Lower leg skin (tissue), 3 donors: Measurements from ENCODE around the gene YES1.

Source experiments
- CTCF ChIP-seq, 3 donors: fragments of 450-650 bp; IDR thresholded peaks; one replicate each; pipeline ENCODE4 v1.5.1; 2016; ENCODE audit warnings: antibody characterized with exemption in 3 of 3, mild to moderate bottlenecking in 3 of 3, moderate library complexity in 2 of 3
- POLR2A ChIP-seq, 2 donors: fragments of 450-650 bp; IDR thresholded peaks; one replicate each; pipeline ENCODE4 v1.6.1; 2016 to 2017; ENCODE audit warnings: antibody characterized with exemption in 2 of 2, mild to moderate bottlenecking in 1 of 2, moderate library complexity in 1 of 2

- no peak for TF ChIP-seq POLR2A (IDR thresholded peaks at IDR 0.05)
- TF ChIP-seq CTCF (IDR thresholded peaks at IDR 0.05) = no peak
These were observed 3.3 kb upstream of the YES1 start for GRCh38 chr18:815353-815752.
